MCF 10A (cell line): Measurements from ENCODE around the gene FBXO2. TPM values are rescaled to one million over a fixed set of nuclear protein-coding genes. Genes with fewer than 3 reads are reported as not detected.

ENCODE experiments used
- BruUV-seq: library from RNA; stranded (reverse); fragments of 400-500 nt; replicated peaks from 2 replicates; lab custom pipeline; 2021; lab: Mats Ljungman, UMichigan
- CTCF ChIA-PET: fragments of 300-600 bp; sonication (Branson Sonifier 250); formaldehyde crosslinking; extraction: SDS; loops from one replicate; lab custom pipeline; 2021; ENCODE audit warnings: antibody characterized with exemption, inconsistent platforms; lab: Yijun Ruan, JAX
- POLR2A ChIA-PET: fragments of 300-600, 350-650 bp; sonication (Branson Sonifier 250); formaldehyde crosslinking; extraction: SDS; loops from one replicate; lab custom pipeline; 2020; ENCODE audit warnings: antibody characterized with exemption, inconsistent platforms; lab: Yijun Ruan, JAX
- DNase-seq: peaks from one replicate; pipeline ENCODE4 v3.0.0-alpha.2; 2018; ENCODE audit not compliant: unreplicated experiment
- H3K27ac Mint-ChIP-seq: one replicate; pipeline ENCODE4 v1.8.0; 2022; ENCODE audit warnings: mild to moderate bottlenecking, low read depth, mixed read lengths; ENCODE audit not compliant: unreplicated experiment
- H3K27me3 Mint-ChIP-seq: one replicate; pipeline ENCODE4 v1.8.0; 2022; ENCODE audit warnings: mixed read lengths; ENCODE audit not compliant: insufficient read depth, unreplicated experiment
- H3K36me3 Mint-ChIP-seq: one replicate; pipeline ENCODE4 v1.8.0; 2022; ENCODE audit warnings: mild to moderate bottlenecking, moderate library complexity, mixed read lengths; ENCODE audit not compliant: insufficient read depth, unreplicated experiment
- H3K4me1 Mint-ChIP-seq: one replicate; pipeline ENCODE4 v1.8.0; 2022; ENCODE audit warnings: mixed read lengths; ENCODE audit not compliant: insufficient read depth, unreplicated experiment
- H3K4me3 Mint-ChIP-seq: one replicate; pipeline ENCODE4 v1.8.0; 2022; ENCODE audit warnings: mild to moderate bottlenecking, moderate library complexity, mixed read lengths; ENCODE audit not compliant: unreplicated experiment
- H3K9me3 Mint-ChIP-seq: one replicate; pipeline ENCODE4 v1.8.0; 2022; ENCODE audit warnings: mixed read lengths; ENCODE audit not compliant: unreplicated experiment
- intact Hi-C: fragments of 100-400 bp; cut with micrococcal nuclease; formaldehyde crosslinking; loops from 2 replicates; pipeline ENCODE4 v1.14.1; 2022
- total RNA-seq: library from RNA; stranded (reverse); gene quantifications from 2 replicates; pipeline ENCODE4 v1.2.3, GENCODE V29; 2022
- TF ChIP-seq, protein P1 (sequence below): fragments of 200-600 bp; IDR thresholded peaks from one replicate; pipeline ENCODE4 v1.8.0; 2022; ENCODE audit warnings: antibody characterized with exemption, mild to moderate bottlenecking; ENCODE audit not compliant: unreplicated experiment

The FBXO2 gene
- total RNA-seq, 1 experiment from 2014 or later: 5.3 TPM

- H3K9me3 Mint-ChIP-seq: no peaks in the 10 kb centered on the region
- H3K36me3 Mint-ChIP-seq: no peaks in the 10 kb centered on the region
- POLR2A ChIA-PET: interaction anchor here (0.6 to 1.9 kb wide), 2 partner anchors 387 to 550 kb away, joined by 4 to 5 read pairs; partner anchors contain the start of genes EXOSC10 and MTOR
- intact Hi-C loops: no loop called here
- H3K4me3 Mint-ChIP-seq: no peak overlapping the region
- CTCF ChIA-PET: interaction anchor here (0.7 to 1.9 kb wide), 2 partner anchors 407 to 612 kb away, joined by 4 to 8 read pairs; no protein-coding TSS in a partner anchor
- DNase-seq: no peak
- no peaks in the 10 kb centered on the region for H3K27me3 Mint-ChIP-seq
- TF ChIP-seq, protein P1, sequence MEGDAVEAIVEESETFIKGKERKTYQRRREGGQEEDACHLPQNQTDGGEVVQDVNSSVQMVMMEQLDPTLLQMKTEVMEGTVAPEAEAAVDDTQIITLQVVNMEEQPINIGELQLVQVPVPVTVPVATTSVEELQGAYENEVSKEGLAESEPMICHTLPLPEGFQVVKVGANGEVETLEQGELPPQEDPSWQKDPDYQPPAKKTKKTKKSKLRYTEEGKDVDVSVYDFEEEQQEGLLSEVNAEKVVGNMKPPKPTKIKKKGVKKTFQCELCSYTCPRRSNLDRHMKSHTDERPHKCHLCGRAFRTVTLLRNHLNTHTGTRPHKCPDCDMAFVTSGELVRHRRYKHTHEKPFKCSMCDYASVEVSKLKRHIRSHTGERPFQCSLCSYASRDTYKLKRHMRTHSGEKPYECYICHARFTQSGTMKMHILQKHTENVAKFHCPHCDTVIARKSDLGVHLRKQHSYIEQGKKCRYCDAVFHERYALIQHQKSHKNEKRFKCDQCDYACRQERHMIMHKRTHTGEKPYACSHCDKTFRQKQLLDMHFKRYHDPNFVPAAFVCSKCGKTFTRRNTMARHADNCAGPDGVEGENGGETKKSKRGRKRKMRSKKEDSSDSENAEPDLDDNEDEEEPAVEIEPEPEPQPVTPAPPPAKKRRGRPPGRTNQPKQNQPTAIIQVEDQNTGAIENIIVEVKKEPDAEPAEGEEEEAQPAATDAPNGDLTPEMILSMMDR: no peak
- no peaks in the 10 kb centered on the region for H3K4me1 Mint-ChIP-seq
- no peak overlapping the region for H3K27ac Mint-ChIP-seq
- BruUV-seq: no TSS peak
Measured at GRCh38 chr1:11649237-11649623, 5.0 kb downstream of the FBXO2 start.

- POLR2A ChIA-PET: interaction anchor here (0.6 to 1.9 kb wide), 2 partner anchors 386 to 549 kb away, joined by 4 to 5 read pairs; partner anchors contain the start of genes EXOSC10 and MTOR
- Mint-ChIP-seq H3K36me3 (no peaks in the 10 kb centered on the region), H3K27me3 (no peaks in the 10 kb centered on the region), H3K9me3 (no peaks in the 10 kb centered on the region), H3K4me1 (no peaks in the 10 kb centered on the region), H3K4me3 (no peak overlapping the region), H3K27ac (no peak overlapping the region)
- no peak for DNase-seq
- intact Hi-C loops: no loop called here
- no TSS peak for BruUV-seq
- CTCF ChIA-PET: interaction anchor here (0.5 to 1.2 kb wide), 2 partner anchors 405 to 510 kb away, joined by 3 read pairs; no protein-coding TSS in a partner anchor
- TF ChIP-seq, protein P1: no peak
Measured at GRCh38 chr1:11648732-11649158, 5.5 kb downstream of the FBXO2 start.

- no peaks in the 10 kb centered on the region for H3K27me3 Mint-ChIP-seq
- intact Hi-C loops: no loop called here
Measured at GRCh38 chr1:11648039-11648438, 6.2 kb downstream of the FBXO2 start.

GRCh38 chr1:11647333-11647732 is 6.9 kb downstream of the FBXO2 start:
- Mint-ChIP-seq H3K36me3 (no peaks in the 10 kb centered on the region), H3K9me3 (no peaks in the 10 kb centered on the region), H3K27ac (no peak overlapping the region), H3K4me1 (no peaks in the 10 kb centered on the region), H3K4me3 (no peak overlapping the region), H3K27me3 (no peaks in the 10 kb centered on the region)
- ChIA-PET POLR2A (interaction anchor here (1.9 kb wide), 1 partner anchor 385 kb away, joined by 5 read pairs; the partner anchor contains the start of gene MTOR), CTCF (interaction anchor here (8.4 kb wide), 1 partner anchor 406 kb away, joined by 123 read pairs; no protein-coding TSS in a partner anchor)
- BruUV-seq: no TSS peak
- TF ChIP-seq, protein P1: no peak
- DNase-seq: no peak
- intact Hi-C loops: no loop called here

More at GRCh38 chr1:11648039-11648438, 6.2 kb downstream of the FBXO2 start:
- H3K36me3 Mint-ChIP-seq: no peaks in the 10 kb centered on the region
- ChIA-PET POLR2A (interaction anchor here (0.5 to 1.9 kb wide), 2 partner anchors 386 to 610 kb away, joined by 3 to 5 read pairs; partner anchors contain the start of gene MTOR), CTCF (interaction anchor here (1.2 to 8.4 kb wide), 2 partner anchors 404 to 407 kb away, joined by 3 to 123 read pairs; no protein-coding TSS in a partner anchor)
- H3K27ac Mint-ChIP-seq: no peak overlapping the region
- DNase-seq: no peak
- H3K4me1 Mint-ChIP-seq: no peaks in the 10 kb centered on the region
- no peaks in the 10 kb centered on the region for H3K9me3 Mint-ChIP-seq
- TF ChIP-seq, protein P1: no peak
- no peak overlapping the region for H3K4me3 Mint-ChIP-seq
- BruUV-seq: no TSS peak
